NOMO-1 (cell line): Measurements from ENCODE around the gene MRPS5.
"Not testable (repeated sequence)": the region's sequence is repeated elsewhere in the genome, so short reads cannot be mapped to it uniquely, and the experiment has no call there.

ENCODE experiments used
- DNase-seq, 2 experiments: peaks; one replicate each; lab custom pipeline; 2025; ENCODE audit not compliant: unreplicated experiment in 2 of 2; lab: John Stamatoyannopoulos, UW

Gene MRPS5

GRCh38 chr2:95121407-95122196 lies at the start of gene MRPS5:
TSS of gene MRPS5 (minus strand) at chr2:95121808. CDS start at chr2:95121791, 17 bp downstream.
- peak; percentile 63 to 89 for DNase-seq

- DNase-seq, result no peak
Measured at GRCh38 chr2:95166065-95166763, 44.6 kb upstream of the MRPS5 start.

GRCh38 chr2:95165371-95166064 lies 43.9 kb upstream of the MRPS5 start, which contains the start of gene ZNF2:
TSS of gene ZNF2 (plus strand) at chr2:95165809. CDS start at chr2:95176227, 10,418 bp downstream.
- DNase-seq, result peak; percentile 93 to 95

- peak in 1 of 2 experiments; percentile 20 for DNase-seq
Measured at GRCh38 chr2:95165030-95165370, 43.4 kb upstream of the MRPS5 start.

- peak; percentile 64 to 81 for DNase-seq
Measured at GRCh38 chr2:95159690-95160449, 38.3 kb upstream of the MRPS5 start, which contains the start of gene ZNF514. TSS of gene ZNF514 (minus strand) at chr2:95159848. CDS start at chr2:95153253, 6,595 bp downstream.

GRCh38 chr2:95158891-95159619 lies 37.4 kb upstream of the MRPS5 start:
- peak; percentile 10 to 22 for DNase-seq

- DNase-seq, result no peak
Measured at GRCh38 chr2:95158441-95158840, 36.8 kb upstream of the MRPS5 start.

GRCh38 chr2:95149397-95149984 lies 27.9 kb upstream of the MRPS5 start:
- no peak for DNase-seq

- no peak for DNase-seq
Measured at GRCh38 chr2:95143838-95144237, 22.2 kb upstream of the MRPS5 start.

- no peak for DNase-seq
Measured at GRCh38 chr2:95138702-95139101, 17.1 kb upstream of the MRPS5 start.

GRCh38 chr2:95122197-95122551 lies 566 bp upstream of the MRPS5 start:
- no peak for DNase-seq

GRCh38 chr2:95121093-95121406 lies 558 bp downstream of the MRPS5 start:
- peak; percentile 10 to 39 for DNase-seq

- DNase-seq, result peak; percentile 5 to 48
Measured at GRCh38 chr2:95115418-95115817, 6.2 kb downstream of the MRPS5 start.

- DNase-seq, result no peak
Measured at GRCh38 chr2:95113464-95113863, 8.1 kb downstream of the MRPS5 start.

GRCh38 chr2:95110395-95110794 lies 11.2 kb downstream of the MRPS5 start:
- DNase-seq, result no peak

GRCh38 chr2:95109260-95109659 lies 12.3 kb downstream of the MRPS5 start:
- DNase-seq, result no peak

- DNase-seq, result no peak
Measured at GRCh38 chr2:95106081-95106480, 15.5 kb downstream of the MRPS5 start.

GRCh38 chr2:95104606-95105005 lies 17.0 kb downstream of the MRPS5 start:
- no peak for DNase-seq

- no peak for DNase-seq
Measured at GRCh38 chr2:95099910-95100309, 21.7 kb downstream of the MRPS5 start.

- DNase-seq, result not testable (repeated sequence)
Measured at GRCh38 chr2:95098273-95098672, 23.3 kb downstream of the MRPS5 start.
